ENCODE results near the gene KATNAL2. TPM values are rescaled to one million over a fixed set of nuclear protein-coding genes. Genes with fewer than 3 reads are reported as not detected.

Gene KATNAL2
- total RNA-seq, 1 experiment from 2014 or later, result 12.1 TPM

GRCh38 chr18:46920653-46921052, 3.3 kb downstream of the KATNAL2 start:
- CTCF ChIA-PET, result no interaction called here
- Mint-ChIP-seq H3K36me3 (peaks cover 12% of the 10 kb centered on the region), H3K4me1 (peaks cover 29% of the 10 kb centered on the region), H3K4me3 (no peak overlapping the region), H3K27me3 (ENCODE audit: low read depth) (no peaks in the 10 kb centered on the region), H3K27ac (no peak overlapping the region), H3K9me3 (peaks cover 15% of the 10 kb centered on the region)
- POLR2A ChIA-PET, result no interaction called here
- no peak for TF ChIP-seq TEAD1 (CRISPR knock-in tag; IDR thresholded peaks at IDR 0.05)
- no peak for TF ChIP-seq KAT7 (CRISPR knock-in tag; IDR thresholded peaks at IDR 0.05; ENCODE audit: borderline replicate concordance)
- ATAC-seq, result no peak
- DNase-seq (ENCODE audit: low spot score), result no peak

DNA sequence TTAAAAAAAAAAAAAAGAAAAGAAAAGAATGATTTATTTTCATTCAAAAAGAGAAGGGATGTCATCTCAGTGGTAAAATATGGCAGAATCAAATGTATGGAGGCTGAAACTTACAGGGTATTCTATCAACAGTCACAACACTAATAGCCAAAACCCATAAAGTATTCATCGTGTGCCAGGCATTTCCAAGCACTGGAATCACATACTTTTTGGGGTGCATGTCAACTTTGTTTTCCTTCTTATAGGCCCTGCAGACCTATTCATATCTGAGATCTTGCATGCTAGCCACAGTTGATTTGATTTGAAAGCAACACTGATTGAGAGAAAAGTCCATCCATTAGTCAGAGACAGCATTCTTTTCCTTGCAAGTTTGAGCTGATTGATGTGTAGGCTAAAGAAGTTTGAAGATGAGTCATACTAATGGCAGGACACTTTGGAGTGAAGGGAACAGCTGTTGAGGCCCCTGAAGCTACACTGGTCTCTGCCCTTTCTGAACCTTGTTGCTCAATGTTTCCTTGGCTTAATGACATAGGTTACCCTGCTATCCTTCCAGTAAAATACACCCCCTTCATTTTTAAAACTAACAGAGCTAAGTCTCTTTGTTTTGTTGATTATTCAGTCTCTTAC, 22.0 kb downstream of the KATNAL2 start:
- TF ChIP-seq ZNF281 (CRISPR knock-in tag; IDR thresholded peaks at IDR 0.05) (no peak), ZNF425 (CRISPR knock-in tag; conservative IDR thresholded peaks at IDR 0.05) (no peak), HMGA2 (CRISPR knock-in tag; IDR thresholded peaks at IDR 0.05) (no peak), TP53 (CRISPR knock-in tag; IDR thresholded peaks at IDR 0.05) (no peak), NFYB (CRISPR knock-in tag; conservative IDR thresholded peaks at IDR 0.05; ENCODE audit: low read depth) (no peak), ZNF219 (CRISPR knock-in tag; IDR thresholded peaks at IDR 0.05; ENCODE audit: borderline replicate concordance) (no peak), ATF1 (CRISPR knock-in tag; IDR thresholded peaks at IDR 0.05) (no peak), FOXP1 (CRISPR knock-in tag; IDR thresholded peaks at IDR 0.05; ENCODE audit: borderline replicate concordance) (no peak)
- peaks cover 9% of the 10 kb centered on the region for H3K4me1 Mint-ChIP-seq

GRCh38 chr18:46939998-46940571, 22.7 kb downstream of the KATNAL2 start:
- Mint-ChIP-seq H3K27me3 (ENCODE audit: low read depth) (no peaks in the 10 kb centered on the region), H3K27ac (no peak overlapping the region), H3K9me3 (no peaks in the 10 kb centered on the region), H3K36me3 (no peaks in the 10 kb centered on the region), H3K4me3 (no peak overlapping the region), H3K4me1 (peaks cover 10% of the 10 kb centered on the region)
- POLR2A ChIA-PET, result no interaction called here
- ATAC-seq (no peak), DNase-seq (ENCODE audit: low spot score) (no peak)
- no peak for TF ChIP-seq NR1H2 (CRISPR knock-in tag; IDR thresholded peaks at IDR 0.05)
- no peak for TF ChIP-seq JUN (CRISPR knock-in tag; IDR thresholded peaks at IDR 0.05)
- TF ChIP-seq JAZF1 (CRISPR knock-in tag; IDR thresholded peaks at IDR 0.05), result no peak
- no peak for TF ChIP-seq HMGA2 (CRISPR knock-in tag; IDR thresholded peaks at IDR 0.05)
- no peak for TF ChIP-seq ZNF121 (CRISPR knock-in tag; IDR thresholded peaks at IDR 0.05)
- TF ChIP-seq ZBTB43 (CRISPR knock-in tag; IDR thresholded peaks at IDR 0.05), result no peak
- TF ChIP-seq, protein P1, sequence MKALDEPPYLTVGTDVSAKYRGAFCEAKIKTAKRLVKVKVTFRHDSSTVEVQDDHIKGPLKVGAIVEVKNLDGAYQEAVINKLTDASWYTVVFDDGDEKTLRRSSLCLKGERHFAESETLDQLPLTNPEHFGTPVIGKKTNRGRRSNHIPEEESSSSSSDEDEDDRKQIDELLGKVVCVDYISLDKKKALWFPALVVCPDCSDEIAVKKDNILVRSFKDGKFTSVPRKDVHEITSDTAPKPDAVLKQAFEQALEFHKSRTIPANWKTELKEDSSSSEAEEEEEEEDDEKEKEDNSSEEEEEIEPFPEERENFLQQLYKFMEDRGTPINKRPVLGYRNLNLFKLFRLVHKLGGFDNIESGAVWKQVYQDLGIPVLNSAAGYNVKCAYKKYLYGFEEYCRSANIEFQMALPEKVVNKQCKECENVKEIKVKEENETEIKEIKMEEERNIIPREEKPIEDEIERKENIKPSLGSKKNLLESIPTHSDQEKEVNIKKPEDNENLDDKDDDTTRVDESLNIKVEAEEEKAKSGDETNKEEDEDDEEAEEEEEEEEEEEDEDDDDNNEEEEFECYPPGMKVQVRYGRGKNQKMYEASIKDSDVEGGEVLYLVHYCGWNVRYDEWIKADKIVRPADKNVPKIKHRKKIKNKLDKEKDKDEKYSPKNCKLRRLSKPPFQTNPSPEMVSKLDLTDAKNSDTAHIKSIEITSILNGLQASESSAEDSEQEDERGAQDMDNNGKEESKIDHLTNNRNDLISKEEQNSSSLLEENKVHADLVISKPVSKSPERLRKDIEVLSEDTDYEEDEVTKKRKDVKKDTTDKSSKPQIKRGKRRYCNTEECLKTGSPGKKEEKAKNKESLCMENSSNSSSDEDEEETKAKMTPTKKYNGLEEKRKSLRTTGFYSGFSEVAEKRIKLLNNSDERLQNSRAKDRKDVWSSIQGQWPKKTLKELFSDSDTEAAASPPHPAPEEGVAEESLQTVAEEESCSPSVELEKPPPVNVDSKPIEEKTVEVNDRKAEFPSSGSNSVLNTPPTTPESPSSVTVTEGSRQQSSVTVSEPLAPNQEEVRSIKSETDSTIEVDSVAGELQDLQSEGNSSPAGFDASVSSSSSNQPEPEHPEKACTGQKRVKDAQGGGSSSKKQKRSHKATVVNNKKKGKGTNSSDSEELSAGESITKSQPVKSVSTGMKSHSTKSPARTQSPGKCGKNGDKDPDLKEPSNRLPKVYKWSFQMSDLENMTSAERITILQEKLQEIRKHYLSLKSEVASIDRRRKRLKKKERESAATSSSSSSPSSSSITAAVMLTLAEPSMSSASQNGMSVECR (CRISPR knock-in tag; IDR thresholded peaks at IDR 0.05; ENCODE audit: borderline replicate concordance), result no peak
- no peak for TF ChIP-seq ZNF423 (CRISPR knock-in tag; IDR thresholded peaks at IDR 0.05)
- CTCF ChIA-PET, result interaction anchor here (1.6 kb wide), 1 partner anchor 9 kb away, joined by 4 read pairs; no protein-coding TSS in a partner anchor

More for the DNA sequence above, 22.0 kb downstream of the KATNAL2 start:
- no peaks in the 10 kb centered on the region for H3K27me3 Mint-ChIP-seq (ENCODE audit: low read depth)
- H3K36me3 Mint-ChIP-seq, result no peaks in the 10 kb centered on the region
- no peak overlapping the region for H3K27ac Mint-ChIP-seq
- POLR2A ChIA-PET, result no interaction called here
- ATAC-seq (no peak), DNase-seq (ENCODE audit: low spot score) (no peak)
- H3K4me3 Mint-ChIP-seq, result no peak overlapping the region
- no peaks in the 10 kb centered on the region for H3K9me3 Mint-ChIP-seq
- CTCF ChIA-PET, result interaction anchor here (1.6 kb wide), 1 partner anchor 10 kb away, joined by 4 read pairs; no protein-coding TSS in a partner anchor

Data from WTC11 (cell line).